Gastrocnemius medialis (tissue), 4 donors: Measurements from ENCODE around the gene WDR46.

Source experiments
- POLR2A ChIP-seq, 2 donors: fragments of 450-650 bp; IDR thresholded peaks; one replicate each; pipeline ENCODE4 v1.6.1; 2017; ENCODE audit warnings: antibody characterized with exemption in 2 of 2, mild to moderate bottlenecking in 2 of 2, moderate library complexity in 2 of 2
- TF ChIP-seq, protein P1 (sequence below), 5 experiments: fragments of 450-650 bp in 3 of 5; fragments of 200-600 bp in 2 of 5; sonication (generic) in 2 of 5; IDR thresholded peaks in 4 of 5; conservative IDR thresholded peaks in 1 of 5; 1 replicate in 4 of 5; 2 replicates in 1 of 5; pipeline ENCODE4 v1.5.1; 2016 to 2019; ENCODE audit warnings: antibody characterized with exemption in 5 of 5, mild to moderate bottlenecking in 3 of 5, moderate library complexity in 3 of 5

DNA sequence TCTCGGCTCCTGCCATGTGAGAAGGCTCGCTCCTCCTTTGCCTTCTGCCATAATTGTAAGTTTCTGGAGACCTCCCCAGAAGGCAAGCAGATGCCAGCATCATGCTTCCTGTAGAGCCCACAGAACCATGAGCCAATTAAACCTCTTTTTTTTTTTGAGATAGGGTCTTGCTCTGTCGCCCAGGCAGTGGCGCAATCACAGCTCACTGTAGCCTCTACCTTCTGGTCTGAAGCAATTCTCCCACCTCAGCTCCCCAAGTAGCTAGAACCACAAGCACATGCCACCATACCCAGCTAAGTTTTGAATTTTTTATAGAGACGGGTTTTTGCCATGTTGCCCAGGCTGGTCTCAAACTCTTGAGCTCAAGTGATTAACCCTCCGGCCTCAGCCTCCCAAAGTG lies 52.2 kb downstream of the WDR46 start:
- TF ChIP-seq, protein P1, sequence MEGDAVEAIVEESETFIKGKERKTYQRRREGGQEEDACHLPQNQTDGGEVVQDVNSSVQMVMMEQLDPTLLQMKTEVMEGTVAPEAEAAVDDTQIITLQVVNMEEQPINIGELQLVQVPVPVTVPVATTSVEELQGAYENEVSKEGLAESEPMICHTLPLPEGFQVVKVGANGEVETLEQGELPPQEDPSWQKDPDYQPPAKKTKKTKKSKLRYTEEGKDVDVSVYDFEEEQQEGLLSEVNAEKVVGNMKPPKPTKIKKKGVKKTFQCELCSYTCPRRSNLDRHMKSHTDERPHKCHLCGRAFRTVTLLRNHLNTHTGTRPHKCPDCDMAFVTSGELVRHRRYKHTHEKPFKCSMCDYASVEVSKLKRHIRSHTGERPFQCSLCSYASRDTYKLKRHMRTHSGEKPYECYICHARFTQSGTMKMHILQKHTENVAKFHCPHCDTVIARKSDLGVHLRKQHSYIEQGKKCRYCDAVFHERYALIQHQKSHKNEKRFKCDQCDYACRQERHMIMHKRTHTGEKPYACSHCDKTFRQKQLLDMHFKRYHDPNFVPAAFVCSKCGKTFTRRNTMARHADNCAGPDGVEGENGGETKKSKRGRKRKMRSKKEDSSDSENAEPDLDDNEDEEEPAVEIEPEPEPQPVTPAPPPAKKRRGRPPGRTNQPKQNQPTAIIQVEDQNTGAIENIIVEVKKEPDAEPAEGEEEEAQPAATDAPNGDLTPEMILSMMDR (IDR thresholded peaks at IDR 0.05 in 4 of 5, conservative IDR thresholded peaks at IDR 0.05 in 1 of 5) = no peak
- TF ChIP-seq POLR2A (IDR thresholded peaks at IDR 0.05) = no peak
